ENCODE results near the gene MLXIP. TPM values are rescaled to one million over a fixed set of nuclear protein-coding genes. Genes with fewer than 3 reads are reported as not detected.

MLXIP gene
- total and polyA plus RNA-seq, 2 of the 4 experiments (the other 2 are of a cell fraction): 2.7 to 10.8 TPM

DNA sequence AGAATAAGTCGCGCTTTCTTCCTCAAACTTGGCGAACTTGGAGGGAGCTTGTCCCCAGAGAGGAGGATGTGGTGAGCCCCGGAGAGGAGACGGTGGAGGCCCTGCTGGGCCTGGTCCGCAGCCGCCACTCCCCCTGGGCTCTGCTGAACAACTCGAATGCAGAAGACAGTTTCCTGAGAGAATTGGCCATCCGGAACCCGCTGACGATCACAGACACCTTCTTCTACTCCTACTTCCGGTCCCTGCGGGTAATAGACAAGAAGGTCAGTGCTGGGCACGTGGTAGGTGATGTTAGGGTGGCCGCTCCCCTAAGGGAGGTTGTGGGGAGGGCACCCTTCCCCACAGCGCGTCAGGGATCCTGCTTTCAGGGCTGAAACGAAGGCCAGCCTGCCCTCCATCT, 106.0 kb downstream of the MLXIP start:
- H3K27ac ChIP-seq (ENCODE audit: insufficient read depth, low read length): no peak overlapping the region
- H3K23ac ChIP-seq (ENCODE audit: low read depth, low read length): no peak overlapping the region
- ATAC-seq (ENCODE audit: low read depth): no peak
- no peak overlapping the region for H4K5ac ChIP-seq (ENCODE audit: low read depth, low read length)
- no peak overlapping the region for H2BK120ac ChIP-seq (ENCODE audit: low read depth, low read length)
- no peak overlapping the region for H3K18ac ChIP-seq (ENCODE audit: low read depth, low read length)
- H3K79me1 ChIP-seq (ENCODE audit: low read depth in 1 of 2, low read length in 2 of 2): no peaks in the 10 kb centered on the region
- DNase-seq: no peak
- 0 out of 2 replicates have a peak, but pooled peaks cover 2% of the 10 kb centered on the region for H3K9me3 ChIP-seq (ENCODE audit: control insufficient read depth, insufficient read depth, low read length)
- dilution Hi-C loops (cut with HindIII; ENCODE audit: low sequenced_read_pairs, unreplicated experiment): no loop called here
- H4K91ac ChIP-seq (ENCODE audit: insufficient read depth, low read depth, low read length): no peak overlapping the region
- no peak overlapping the region for H2AFZ ChIP-seq (replicated peaks; ENCODE audit: low read length, poor library complexity)
- H2BK15ac ChIP-seq (ENCODE audit: low read depth, low read length): no peak overlapping the region
- in situ Hi-C loops (cut with MboI; ENCODE audit: low sequenced_read_pairs): no loop called here
- TF ChIP-seq NFE2L2 (IDR thresholded peaks at IDR 0.05; ENCODE audit: low read depth, low read length) (no peak), MAZ (IDR thresholded peaks at IDR 0.05; ENCODE audit: borderline replicate concordance, low read depth, low read length) (no peak), POLR2A (IDR thresholded peaks at IDR 0.05; ENCODE audit: low read depth, low read length) (no peak), CEBPB (IDR thresholded peaks at IDR 0.05; ENCODE audit: low read depth, low read length) (no peak), RCOR1 (IDR thresholded peaks at IDR 0.05; ENCODE audit: insufficient replicate concordance, low read length) (no peak)
- TF ChIP-seq, protein P1, sequence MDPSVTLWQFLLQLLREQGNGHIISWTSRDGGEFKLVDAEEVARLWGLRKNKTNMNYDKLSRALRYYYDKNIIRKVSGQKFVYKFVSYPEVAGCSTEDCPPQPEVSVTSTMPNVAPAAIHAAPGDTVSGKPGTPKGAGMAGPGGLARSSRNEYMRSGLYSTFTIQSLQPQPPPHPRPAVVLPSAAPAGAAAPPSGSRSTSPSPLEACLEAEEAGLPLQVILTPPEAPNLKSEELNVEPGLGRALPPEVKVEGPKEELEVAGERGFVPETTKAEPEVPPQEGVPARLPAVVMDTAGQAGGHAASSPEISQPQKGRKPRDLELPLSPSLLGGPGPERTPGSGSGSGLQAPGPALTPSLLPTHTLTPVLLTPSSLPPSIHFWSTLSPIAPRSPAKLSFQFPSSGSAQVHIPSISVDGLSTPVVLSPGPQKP (IDR thresholded peaks at IDR 0.05; ENCODE audit: borderline replicate concordance, low read depth, low read length): no peak
- TF ChIP-seq, protein P2, sequence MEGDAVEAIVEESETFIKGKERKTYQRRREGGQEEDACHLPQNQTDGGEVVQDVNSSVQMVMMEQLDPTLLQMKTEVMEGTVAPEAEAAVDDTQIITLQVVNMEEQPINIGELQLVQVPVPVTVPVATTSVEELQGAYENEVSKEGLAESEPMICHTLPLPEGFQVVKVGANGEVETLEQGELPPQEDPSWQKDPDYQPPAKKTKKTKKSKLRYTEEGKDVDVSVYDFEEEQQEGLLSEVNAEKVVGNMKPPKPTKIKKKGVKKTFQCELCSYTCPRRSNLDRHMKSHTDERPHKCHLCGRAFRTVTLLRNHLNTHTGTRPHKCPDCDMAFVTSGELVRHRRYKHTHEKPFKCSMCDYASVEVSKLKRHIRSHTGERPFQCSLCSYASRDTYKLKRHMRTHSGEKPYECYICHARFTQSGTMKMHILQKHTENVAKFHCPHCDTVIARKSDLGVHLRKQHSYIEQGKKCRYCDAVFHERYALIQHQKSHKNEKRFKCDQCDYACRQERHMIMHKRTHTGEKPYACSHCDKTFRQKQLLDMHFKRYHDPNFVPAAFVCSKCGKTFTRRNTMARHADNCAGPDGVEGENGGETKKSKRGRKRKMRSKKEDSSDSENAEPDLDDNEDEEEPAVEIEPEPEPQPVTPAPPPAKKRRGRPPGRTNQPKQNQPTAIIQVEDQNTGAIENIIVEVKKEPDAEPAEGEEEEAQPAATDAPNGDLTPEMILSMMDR (conservative IDR thresholded peaks at IDR 0.05; ENCODE audit: low read depth, low read length): no peak
- TF ChIP-seq, protein P3, sequence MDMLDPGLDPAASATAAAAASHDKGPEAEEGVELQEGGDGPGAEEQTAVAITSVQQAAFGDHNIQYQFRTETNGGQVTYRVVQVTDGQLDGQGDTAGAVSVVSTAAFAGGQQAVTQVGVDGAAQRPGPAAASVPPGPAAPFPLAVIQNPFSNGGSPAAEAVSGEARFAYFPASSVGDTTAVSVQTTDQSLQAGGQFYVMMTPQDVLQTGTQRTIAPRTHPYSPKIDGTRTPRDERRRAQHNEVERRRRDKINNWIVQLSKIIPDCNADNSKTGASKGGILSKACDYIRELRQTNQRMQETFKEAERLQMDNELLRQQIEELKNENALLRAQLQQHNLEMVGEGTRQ (IDR thresholded peaks at IDR 0.05; ENCODE audit: low read depth, low read length): no peak
- no peak overlapping the region for H2BK20ac ChIP-seq (ENCODE audit: low read depth, low read length)
- no CpG with 5 or more reads among the region's 18 CpGs for WGBS, 2 experiments (ENCODE audit: extremely low coverage in 2 of 2, insufficient read length in 1 of 2)
- no peak overlapping the region for H3K4ac ChIP-seq (ENCODE audit: low read depth, low read length)
- BruUV-seq (replicated peaks): no TSS peak
- no peak overlapping the region for H3K56ac ChIP-seq (ENCODE audit: extremely low read depth, insufficient read depth, low read length)
- H3K4me3 ChIP-seq (ENCODE audit: insufficient read depth, low read depth, low read length): no peak overlapping the region
- no peak overlapping the region for H3K14ac ChIP-seq (replicated peaks; ENCODE audit: low read depth, low read length)
- H2AK9ac ChIP-seq (replicated peaks; ENCODE audit: low read depth, low read length, poor library complexity): no peak overlapping the region
- H3K4me2 ChIP-seq (ENCODE audit: low read depth, low read length): no peak overlapping the region
- peaks cover 5% of the 10 kb centered on the region; the same call in 1 of the 2 replicates for H3K4me1 ChIP-seq (ENCODE audit: control insufficient read depth, insufficient read depth, low read length)
- intact Hi-C loops (cut with micrococcal nuclease): no loop called here
- no peaks in the 10 kb centered on the region for H3K36me3 ChIP-seq (ENCODE audit: control insufficient read depth, insufficient read depth, low read length)
- ChIA-PET CTCF (no interaction called here), POLR2A (ENCODE audit: unreplicated experiment) (no interaction called here)
- no peak overlapping the region for H2BK5ac ChIP-seq (ENCODE audit: low read depth, low read length, poor library complexity, severe bottlenecking)
- no peaks in the 10 kb centered on the region for H3K27me3 ChIP-seq (ENCODE audit: control insufficient read depth, insufficient read depth, low read length)
- peak overlapping the region; percentile 15; the same call in 1 of the 2 replicates for H2AK5ac ChIP-seq (ENCODE audit: low read depth, low read length)
- peaks cover 4% of the 10 kb centered on the region; the same call in 1 of the 2 replicates for H4K20me1 ChIP-seq (ENCODE audit: insufficient read depth, low read length)
- no peak overlapping the region for H3K9ac ChIP-seq (ENCODE audit: low read depth, low read length)
- H4K8ac ChIP-seq (ENCODE audit: low read depth in 2 of 2, low read length in 2 of 2): no peak overlapping the region
- H3K9me1 ChIP-seq (ENCODE audit: insufficient read depth, low read length): no peaks in the 10 kb centered on the region

All from IMR-90 (cell line).